ENCODE results near the gene NLRP12. TPM values are rescaled to one million over a fixed set of nuclear protein-coding genes. Genes with fewer than 3 reads are reported as not detected.

NLRP12 gene
- total and polyA plus RNA-seq, 2 experiments from 2014 or later = not detected

GRCh38 chr19:53818756-53819155 is 5.4 kb downstream of the NLRP12 start:
- Histone ChIP-seq H3K4me3 (no peak overlapping the region), H3K9me2 (ENCODE audit: insufficient read depth) (no peaks in the 10 kb centered on the region), H3K4me2 (ENCODE audit: unreplicated experiment) (no peak overlapping the region), H3K27ac (no peak overlapping the region), H3K4me1 (ENCODE audit: insufficient read depth) (peaks cover 4% of the 10 kb centered on the region; the same call in 1 of the 2 replicates), H3K9ac (no peak overlapping the region), H3K36me3 (ENCODE audit: low read depth) (no peaks in the 10 kb centered on the region), H3K9me3 (ENCODE audit: low read depth) (no peaks in the 10 kb centered on the region), H3F3A (ENCODE audit: insufficient read depth) (no peaks in the 10 kb centered on the region), H4K20me1 (ENCODE audit: insufficient read depth) (no peaks in the 10 kb centered on the region), H3K27me3 (replicated peaks; ENCODE audit: insufficient read depth) (no peaks in the 10 kb centered on the region), H3K79me2 (ENCODE audit: insufficient read depth) (no peaks in the 10 kb centered on the region), H2AFZ (no peak overlapping the region)
- in situ Hi-C loops (cut with MboI) = no loop called here
- TF ChIP-seq EZH2phosphoT487 (IDR thresholded peaks at IDR 0.05; ENCODE audit: insufficient read depth, low read depth) (no peak), EZH2 (IDR thresholded peaks at IDR 0.05; ENCODE audit: insufficient read depth, poor library complexity, severe bottlenecking) (no peak)
- WGBS, 2 experiments (ENCODE audit: low coverage in 1 of 2, low lambda C conversion rate in 2 of 2, missing lambda C conversion rate in 2 of 2) = 80 to 82% methylated on average over 13 of the region's 13 CpGs
- DNase-seq = no peak

DNA sequence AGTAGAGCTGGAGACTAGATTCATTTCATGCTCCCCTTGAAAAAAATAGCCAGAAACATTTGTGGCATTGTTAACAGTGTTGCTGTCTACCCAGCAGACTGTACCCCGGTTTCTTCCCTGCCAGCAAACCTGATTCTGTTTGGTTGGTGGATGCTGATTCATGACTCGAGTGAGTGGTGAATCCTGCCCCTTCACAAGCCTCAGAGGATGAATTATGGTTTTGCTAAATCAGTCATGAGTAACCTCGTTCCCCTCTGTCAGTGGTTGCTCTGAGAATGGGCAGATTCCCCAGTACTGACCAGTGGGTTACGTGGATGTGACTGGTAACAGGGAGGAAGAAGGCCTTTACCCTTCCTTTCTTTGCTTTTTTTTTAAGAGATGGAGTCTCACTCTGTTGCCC is 10.1 kb downstream of the NLRP12 start:
- no peaks in the 10 kb centered on the region for H3K79me2 ChIP-seq (ENCODE audit: insufficient read depth)
- no peak overlapping the region for H3K4me2 ChIP-seq (ENCODE audit: unreplicated experiment)
- no peaks in the 10 kb centered on the region for H3F3A ChIP-seq (ENCODE audit: insufficient read depth)
- H3K9ac ChIP-seq = no peak overlapping the region
- no peaks in the 10 kb centered on the region for H3K27me3 ChIP-seq (replicated peaks; ENCODE audit: insufficient read depth)
- H3K4me1 ChIP-seq (ENCODE audit: insufficient read depth) = peaks cover 4% of the 10 kb centered on the region; the same call in 1 of the 2 replicates
- WGBS, 2 experiments (ENCODE audit: low coverage in 1 of 2, low lambda C conversion rate in 2 of 2, missing lambda C conversion rate in 2 of 2) = 0 to 4% methylated on average over 4 of the region's 4 CpGs
- in situ Hi-C loops (cut with MboI) = no loop called here
- peak; percentile 82 for DNase-seq
- H3K9me2 ChIP-seq (ENCODE audit: insufficient read depth) = no peaks in the 10 kb centered on the region
- no peaks in the 10 kb centered on the region for H3K9me3 ChIP-seq (ENCODE audit: low read depth)
- no peak overlapping the region for H3K4me3 ChIP-seq
- no peaks in the 10 kb centered on the region for H4K20me1 ChIP-seq (ENCODE audit: insufficient read depth)
- H3K36me3 ChIP-seq (ENCODE audit: low read depth) = no peaks in the 10 kb centered on the region
- 0 out of 2 replicates have a peak overlapping the region, but pooled peaks have one; percentile 19 for H3K27ac ChIP-seq
- TF ChIP-seq EZH2phosphoT487 (IDR thresholded peaks at IDR 0.05; ENCODE audit: insufficient read depth, low read depth) (no peak), EZH2 (IDR thresholded peaks at IDR 0.05; ENCODE audit: insufficient read depth, poor library complexity, severe bottlenecking) (no peak)
- H2AFZ ChIP-seq = no peak overlapping the region

- 55 to 57% methylated on average over 7 of the region's 7 CpGs for WGBS, 2 experiments (ENCODE audit: low coverage in 1 of 2, low lambda C conversion rate in 2 of 2, missing lambda C conversion rate in 2 of 2)
- Histone ChIP-seq H3K36me3 (ENCODE audit: low read depth) (no peaks in the 10 kb centered on the region), H3K27ac (no peak overlapping the region), H3F3A (ENCODE audit: insufficient read depth) (no peaks in the 10 kb centered on the region), H3K27me3 (replicated peaks; ENCODE audit: insufficient read depth) (no peaks in the 10 kb centered on the region), H3K4me2 (ENCODE audit: unreplicated experiment) (no peak overlapping the region), H3K9ac (no peak overlapping the region), H3K9me3 (ENCODE audit: low read depth) (no peaks in the 10 kb centered on the region), H3K4me3 (no peak overlapping the region), H3K79me2 (ENCODE audit: insufficient read depth) (no peaks in the 10 kb centered on the region), H4K20me1 (ENCODE audit: insufficient read depth) (no peaks in the 10 kb centered on the region), H3K9me2 (ENCODE audit: insufficient read depth) (no peaks in the 10 kb centered on the region), H2AFZ (no peak overlapping the region), H3K4me1 (ENCODE audit: insufficient read depth) (peaks cover 4% of the 10 kb centered on the region; the same call in 1 of the 2 replicates)
- in situ Hi-C loops (cut with MboI) = no loop called here
- DNase-seq = peak; percentile 12
- TF ChIP-seq EZH2phosphoT487 (IDR thresholded peaks at IDR 0.05; ENCODE audit: insufficient read depth, low read depth) (no peak), EZH2 (IDR thresholded peaks at IDR 0.05; ENCODE audit: insufficient read depth, poor library complexity, severe bottlenecking) (no peak)
Measured at GRCh38 chr19:53812335-53812734, 11.8 kb downstream of the NLRP12 start.

DNA sequence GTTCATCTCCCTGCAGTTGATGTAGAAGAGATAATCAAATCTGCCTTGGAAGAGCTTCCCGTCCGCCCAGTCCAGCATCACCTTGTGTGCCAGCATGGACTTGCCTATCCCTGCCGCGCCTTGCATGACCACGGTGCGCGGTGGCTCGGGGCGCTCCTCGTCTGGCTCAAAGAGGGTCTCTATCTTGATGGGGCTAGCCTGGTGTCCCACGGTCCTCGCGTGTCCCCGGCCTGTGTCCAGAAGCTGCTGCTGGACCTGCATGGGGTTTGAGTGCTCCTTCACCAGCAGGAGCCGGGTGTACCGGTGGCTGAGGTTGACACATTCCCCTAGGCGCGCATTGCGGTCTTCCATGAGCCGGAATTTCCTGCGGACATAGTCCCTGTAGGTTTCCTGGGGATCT is 13.2 kb downstream of the NLRP12 start:
- Histone ChIP-seq H3K4me2 (ENCODE audit: unreplicated experiment) (no peak overlapping the region), H3K27me3 (replicated peaks; ENCODE audit: insufficient read depth) (no peaks in the 10 kb centered on the region), H3K27ac (no peak overlapping the region), H3K9ac (no peak overlapping the region), H4K20me1 (ENCODE audit: insufficient read depth) (no peaks in the 10 kb centered on the region), H2AFZ (no peak overlapping the region), H3K4me1 (ENCODE audit: insufficient read depth) (peaks cover 4% of the 10 kb centered on the region; the same call in 1 of the 2 replicates), H3K36me3 (ENCODE audit: low read depth) (no peaks in the 10 kb centered on the region), H3K9me2 (ENCODE audit: insufficient read depth) (no peaks in the 10 kb centered on the region), H3K4me3 (no peak overlapping the region), H3K9me3 (ENCODE audit: low read depth) (no peaks in the 10 kb centered on the region), H3F3A (ENCODE audit: insufficient read depth) (no peaks in the 10 kb centered on the region), H3K79me2 (ENCODE audit: insufficient read depth) (no peaks in the 10 kb centered on the region)
- WGBS, 2 experiments (ENCODE audit: low coverage in 1 of 2, low lambda C conversion rate in 2 of 2, missing lambda C conversion rate in 2 of 2) = 94% methylated on average over 21 of the region's 21 CpGs
- TF ChIP-seq EZH2phosphoT487 (IDR thresholded peaks at IDR 0.05; ENCODE audit: insufficient read depth, low read depth) (no peak), EZH2 (IDR thresholded peaks at IDR 0.05; ENCODE audit: insufficient read depth, poor library complexity, severe bottlenecking) (no peak)
- DNase-seq = no peak
- in situ Hi-C loops (cut with MboI) = no loop called here

- Histone ChIP-seq H3K4me3 (no peak overlapping the region), H3K27me3 (replicated peaks; ENCODE audit: insufficient read depth) (no peaks in the 10 kb centered on the region), H2AFZ (no peak overlapping the region), H4K20me1 (ENCODE audit: insufficient read depth) (no peaks in the 10 kb centered on the region), H3K36me3 (ENCODE audit: low read depth) (no peaks in the 10 kb centered on the region), H3F3A (ENCODE audit: insufficient read depth) (no peaks in the 10 kb centered on the region), H3K9me2 (ENCODE audit: insufficient read depth) (no peaks in the 10 kb centered on the region), H3K9me3 (ENCODE audit: low read depth) (no peaks in the 10 kb centered on the region), H3K79me2 (ENCODE audit: insufficient read depth) (no peaks in the 10 kb centered on the region), H3K4me1 (ENCODE audit: insufficient read depth) (peaks cover 4% of the 10 kb centered on the region; the same call in 1 of the 2 replicates), H3K4me2 (ENCODE audit: unreplicated experiment) (no peak overlapping the region), H3K27ac (no peak overlapping the region), H3K9ac (no peak overlapping the region)
- TF ChIP-seq EZH2 (IDR thresholded peaks at IDR 0.05; ENCODE audit: insufficient read depth, poor library complexity, severe bottlenecking) (no peak), EZH2phosphoT487 (IDR thresholded peaks at IDR 0.05; ENCODE audit: insufficient read depth, low read depth) (no peak)
- WGBS, 2 experiments (ENCODE audit: low coverage in 1 of 2, low lambda C conversion rate in 2 of 2, missing lambda C conversion rate in 2 of 2) = 62 to 68% methylated on average over 12 to 13 of the region's 13 CpGs
- in situ Hi-C loops (cut with MboI) = no loop called here
- DNase-seq = no peak
Measured at GRCh38 chr19:53810187-53810546, 13.9 kb downstream of the NLRP12 start.
